Erythroblast (primary cell): ENCODE data around the gene CTPS2.

Experiments
- GATA1 ChIP-seq: IDR thresholded peaks from 2 replicates; pipeline ENCODE4 v1.6.1; 2011; ENCODE audit warnings: low read depth, mild to moderate bottlenecking, control low read depth, low read length, moderate library complexity
- POLR2A ChIP-seq: IDR thresholded peaks from 2 replicates; pipeline ENCODE4 v1.6.1; 2011; ENCODE audit warnings: mild to moderate bottlenecking, low read length

DNA sequence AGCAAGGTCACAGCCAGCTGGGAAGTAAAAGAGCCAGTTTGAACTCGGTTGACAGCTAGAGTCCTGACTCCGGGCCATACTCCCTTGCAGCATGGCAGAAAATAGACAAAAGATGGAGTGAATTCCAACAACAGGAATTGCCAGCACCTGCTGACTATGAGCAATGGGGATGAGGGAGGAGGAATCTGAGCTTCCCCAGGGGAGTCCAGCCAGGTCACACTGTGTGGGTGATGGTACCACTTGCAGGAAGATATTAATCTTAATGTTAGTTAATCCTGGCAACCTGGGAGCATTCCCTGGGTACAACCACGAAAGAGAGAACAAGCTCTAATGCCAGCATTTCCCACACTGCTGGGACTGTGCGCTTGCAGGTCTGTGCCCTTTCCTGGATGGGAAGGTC is 110.6 kb downstream of the CTPS2 start:
- no peak for TF ChIP-seq POLR2A
- TF ChIP-seq GATA1 = no peak
